SH-SY5Y (cell line): ENCODE data around the gene AFF3.

Experiments used
- GATA2 ChIP-seq: IDR thresholded peaks from 2 replicates; pipeline ENCODE4 v1.6.1; 2011; ENCODE audit warnings: mild to moderate bottlenecking, low read depth, low read length
- GATA3 ChIP-seq: IDR thresholded peaks from 2 replicates; pipeline ENCODE4 v1.6.1; 2011; ENCODE audit warnings: low read depth, mild to moderate bottlenecking, low read length, moderate library complexity

- TF ChIP-seq GATA2 = no peak
- TF ChIP-seq GATA3 = no peak
Measured at GRCh38 chr2:99643787-99644418, 498.5 kb downstream of the AFF3 start.
